Spleen (tissue), 7 donors: ENCODE measurements around the gene PYGB.

Source experiments
- CTCF ChIP-seq, 11 experiments: fragments of 200-600 bp in 7 of 11; fragments of 450-650 bp in 4 of 11; sonication (generic) in 4 of 11; IDR thresholded peaks in 8 of 11; conservative IDR thresholded peaks in 3 of 11; 1 replicate in 7 of 11; 2 replicates in 4 of 11; pipeline versions ENCODE4 v1.4.0 to v1.8.0; 2016 to 2021; ENCODE audit warnings: antibody characterized with exemption in 11 of 11, inconsistent platforms in 4 of 11, mild to moderate bottlenecking in 1 of 11
- POLR2A ChIP-seq, 3 donors: fragments of 450-650 bp; IDR thresholded peaks; one replicate each; pipeline ENCODE4 v1.5.1; 2017; ENCODE audit warnings: antibody characterized with exemption in 3 of 3, mild to moderate bottlenecking in 1 of 3
- POLR2AphosphoS5 ChIP-seq, 3 donors: sonication (generic); formaldehyde crosslinking; IDR thresholded peaks; one replicate each; pipeline ENCODE4 v1.5.1; 2017; ENCODE audit warnings: antibody characterized with exemption in 3 of 3
- donor health status: DM: no; HTN: no; CAD: no; lungs with moderate emphysema.
- donor health status: DM: no; HTN: no; CAD: no.
- donor health status: DM: no; HTN: no; CAD: no.

- TF ChIP-seq CTCF (IDR thresholded peaks at IDR 0.05 in 8 of 11, conservative IDR thresholded peaks at IDR 0.05 in 3 of 11), result no peak
- TF ChIP-seq POLR2AphosphoS5 (IDR thresholded peaks at IDR 0.05), result no peak
- TF ChIP-seq POLR2A (IDR thresholded peaks at IDR 0.05), result no peak
Measured at GRCh38 chr20:25203871-25204320, 44.0 kb upstream of the PYGB start.
